H1 (cell line): ENCODE results near the gene GALNTL6. TPM values are rescaled to one million over a fixed set of nuclear protein-coding genes. Genes with fewer than 3 reads are reported as not detected.

ENCODE experiments used
- CTCF ChIA-PET: fragments of 300-600 bp; sonication (Branson Sonifier 250); formaldehyde crosslinking; loops from one replicate; lab custom pipeline; 2021; ENCODE audit not compliant: partially characterized antibody; lab: Charles Lee
- POLR2A ChIA-PET: fragments of 300-600 bp; sonication (Branson Sonifier 250); formaldehyde crosslinking; loops from one replicate; lab custom pipeline; 2021; ENCODE audit warnings: inconsistent platforms; ENCODE audit not compliant: partially characterized antibody; lab: Charles Lee
- DNase-seq, 2 experiments: peaks; one replicate each; pipeline versions ENCODE4 v3.0.0 to v3.0.0-alpha.2; 2010 to 2022; ENCODE audit warnings: low spot score in 2 of 2, low read depth in 1 of 2, mixed read lengths in 1 of 2
- FAIRE-seq: peaks from 2 replicates; lab custom pipeline; 2011; peaks lifted over from hg19 to GRCh38; lab: Jason Lieb, UNC
- H2AFZ ChIP-seq: 2 replicates; pipeline ENCODE4 v1.8.1; 2012; ENCODE audit warnings: low read length, inconsistent platforms
- H2AK5ac ChIP-seq: 2 replicates; pipeline ENCODE4 v1.6.1; 2013; ENCODE audit warnings: low read depth, low read length
- H2BK120ac ChIP-seq: replicated peaks from 2 replicates; pipeline ENCODE3; 2013; ENCODE audit warnings: low read depth, low read length, inconsistent platforms
- H2BK12ac ChIP-seq: 2 replicates; pipeline ENCODE4 v1.6.1; 2013; ENCODE audit warnings: low read depth, low read length
- H2BK15ac ChIP-seq: 2 replicates; pipeline ENCODE4 v1.6.1; 2013; ENCODE audit warnings: low read length
- H2BK20ac ChIP-seq: 2 replicates; pipeline ENCODE4 v1.6.1; 2013; ENCODE audit warnings: low read length
- H2BK5ac ChIP-seq: 2 replicates; pipeline ENCODE4 v1.6.1; 2013; ENCODE audit warnings: low read depth, low read length
- H3K14ac ChIP-seq: 2 replicates; pipeline ENCODE4 v1.6.1; 2013; ENCODE audit warnings: inconsistent platforms; ENCODE audit not compliant: insufficient read length
- H3K18ac ChIP-seq: 2 replicates; pipeline ENCODE4 v1.6.1; 2013; ENCODE audit warnings: low read length; ENCODE audit errors: extremely low read depth
- H3K23ac ChIP-seq: 2 replicates; pipeline ENCODE4 v1.6.1; 2013; ENCODE audit warnings: inconsistent platforms; ENCODE audit not compliant: insufficient read length
- H3K23me2 ChIP-seq: 2 replicates; pipeline ENCODE4 v1.6.1; 2013; ENCODE audit warnings: low read depth, low read length
- H3K27ac ChIP-seq: 2 replicates; pipeline ENCODE4 v1.6.1; 2011; ENCODE audit warnings: low read depth, low read length, inconsistent platforms
- H3K27me3 ChIP-seq, 4 experiments: replicated peaks in 1 of 4; 1 replicate in 1 of 4; 2 replicates in 3 of 4; pipeline versions ENCODE4 v1.6.1 to v1.8.1; 2011 to 2013; ENCODE audit warnings: low read length in 3 of 4, mild to moderate bottlenecking in 3 of 4, inconsistent platforms in 2 of 4, mixed read lengths in 2 of 4, moderate library complexity in 1 of 4; ENCODE audit not compliant: control insufficient read depth in 3 of 4, insufficient read depth in 3 of 4; ENCODE audit errors: extremely low read depth in 1 of 4
- H3K36me3 ChIP-seq, 4 experiments: 2 replicates each; pipeline versions ENCODE4 v1.6.1 to v1.8.1; 2011 to 2013; ENCODE audit warnings: mild to moderate bottlenecking in 4 of 4, low read length in 3 of 4, moderate library complexity in 2 of 4, control low read depth in 1 of 4, inconsistent platforms in 1 of 4; ENCODE audit not compliant: insufficient read depth in 4 of 4, control insufficient read depth in 2 of 4
- H3K4ac ChIP-seq: replicated peaks from 2 replicates; pipeline ENCODE3; 2013; ENCODE audit warnings: low read length, low read depth, mixed read lengths, inconsistent platforms; ENCODE audit not compliant: insufficient read length
- H3K4me1 ChIP-seq, 4 experiments: replicated peaks in 1 of 4; 1 replicate in 1 of 4; 2 replicates in 3 of 4; pipeline versions ENCODE4 v1.6.1 to v1.8.1; 2011 to 2013; ENCODE audit warnings: low read length in 3 of 4, inconsistent platforms in 2 of 4, mixed read lengths in 1 of 4; ENCODE audit not compliant: insufficient read depth in 4 of 4, control insufficient read depth in 3 of 4
- H3K4me2 ChIP-seq, 2 experiments: 2 replicates each; pipeline versions ENCODE4 v1.6.1 to v1.8.1; 2011 to 2013; ENCODE audit warnings: low read depth in 2 of 2, low read length in 2 of 2, control low read depth in 1 of 2, inconsistent platforms in 1 of 2, mild to moderate bottlenecking in 1 of 2; ENCODE audit not compliant: insufficient read depth in 1 of 2
- H3K4me3 ChIP-seq, 4 experiments: fragments of 200-600, 300-600 bp in 1 of 4; sonication (generic), shearing (Covaris generic), sonication (Bioruptor Twin) in 1 of 4; 2 replicates each; pipeline versions ENCODE4 v1.5.1 to v1.8.1; 2011 to 2016; ENCODE audit warnings: low read length in 4 of 4, low read depth in 3 of 4, control low read depth in 2 of 4, inconsistent platforms in 2 of 4, mild to moderate bottlenecking in 2 of 4, mixed read lengths in 1 of 4, moderate library complexity in 1 of 4; ENCODE audit not compliant: insufficient read depth in 2 of 4; ENCODE audit errors: extremely low read depth in 1 of 4
- H3K56ac ChIP-seq: replicated peaks from 2 replicates; pipeline ENCODE3; 2013; ENCODE audit warnings: low read depth, mild to moderate bottlenecking, mixed read lengths, low read length, inconsistent platforms; ENCODE audit not compliant: insufficient read length
- H3K79me1 ChIP-seq: 2 replicates; pipeline ENCODE4 v1.6.1; 2013; ENCODE audit warnings: low read depth, low read length, control low read depth
- H3K79me2 ChIP-seq, 2 experiments: 2 replicates each; pipeline versions ENCODE4 v1.6.1 to v1.8.1; 2012 to 2013; ENCODE audit warnings: low read length in 2 of 2, mild to moderate bottlenecking in 2 of 2, inconsistent platforms in 1 of 2; ENCODE audit not compliant: insufficient read depth in 2 of 2, control insufficient read depth in 1 of 2
- H3K9ac ChIP-seq, 4 experiments: replicated peaks in 1 of 4; 1 replicate in 1 of 4; 2 replicates in 3 of 4; pipeline versions ENCODE4 v1.6.1 to v1.8.1; 2011 to 2013; ENCODE audit warnings: low read depth in 3 of 4, low read length in 3 of 4, control low read depth in 2 of 4, mild to moderate bottlenecking in 2 of 4, moderate library complexity in 2 of 4, inconsistent platforms in 1 of 4; ENCODE audit errors: extremely low read depth in 1 of 4
- H3K9me3 ChIP-seq, 2 experiments: 2 replicates each; pipeline versions ENCODE4 v1.6.1 to v1.8.1; 2012 to 2013; ENCODE audit warnings: mild to moderate bottlenecking in 2 of 2, moderate library complexity in 2 of 2, control low read depth in 1 of 2, inconsistent platforms in 1 of 2, low read depth in 1 of 2, low read length in 1 of 2, mixed read lengths in 1 of 2; ENCODE audit not compliant: insufficient read depth in 2 of 2
- H4K20me1 ChIP-seq, 2 experiments: replicated peaks in 1 of 2; 2 replicates each; pipeline versions ENCODE3 to v1.8.1; 2011 to 2013; ENCODE audit warnings: inconsistent platforms in 2 of 2, low read length in 2 of 2, mild to moderate bottlenecking in 1 of 2; ENCODE audit not compliant: insufficient read depth in 2 of 2, control insufficient read depth in 1 of 2
- H4K5ac ChIP-seq: 2 replicates; pipeline ENCODE4 v1.6.1; 2013; ENCODE audit warnings: low read length, low read depth, mixed read lengths, inconsistent platforms; ENCODE audit not compliant: insufficient read length
- H4K8ac ChIP-seq: 2 replicates; pipeline ENCODE4 v1.8.0; 2013; ENCODE audit warnings: mild to moderate bottlenecking, moderate library complexity, low read length, inconsistent platforms; ENCODE audit not compliant: insufficient read depth; ENCODE audit errors: extremely low read depth
- H4K91ac ChIP-seq: replicated peaks from 2 replicates; pipeline ENCODE3; 2013; ENCODE audit warnings: low read length, mixed read lengths, inconsistent platforms; ENCODE audit not compliant: insufficient read length
- BRCA1 ChIP-seq: IDR thresholded peaks from 2 replicates; pipeline ENCODE4 v1.6.1; 2012; ENCODE audit warnings: low read depth, low read length, improper control_type of control experiment
- MAFK ChIP-seq: IDR thresholded peaks from 2 replicates; pipeline ENCODE4 v1.6.1; 2012; ENCODE audit warnings: low read depth, mild to moderate bottlenecking, improper control_type of control experiment, low read length
- NRF1 ChIP-seq: IDR thresholded peaks from 2 replicates; pipeline ENCODE4 v1.6.1; 2011; ENCODE audit warnings: mild to moderate bottlenecking, low read depth, low read length, improper control_type of control experiment
- POLR2A ChIP-seq, 2 experiments: IDR thresholded peaks; 1 replicate in 1 of 2; 2 replicates in 1 of 2; pipeline ENCODE4 v1.6.1; 2011; ENCODE audit warnings: low read depth in 2 of 2, low read length in 2 of 2, mild to moderate bottlenecking in 2 of 2; ENCODE audit errors: control extremely low read depth in 1 of 2
- SP4 ChIP-seq: IDR thresholded peaks from 2 replicates; pipeline ENCODE4 v1.6.1; 2012; ENCODE audit warnings: low read length, inconsistent platforms
- WGBS, 2 experiments: shearing (Covaris generic) in 1 of 2; methylation state at CpG; one replicate each; pipeline versions ENCODE4 v1.1.6 to v1.1.7; 2013 to 2015; ENCODE audit warnings: low lambda C conversion rate in 2 of 2, mixed read lengths in 2 of 2, inconsistent platforms in 1 of 2, low coverage in 1 of 2, missing lambda C conversion rate in 1 of 2; ENCODE audit not compliant: insufficient replicate concordance in 2 of 2, insufficient coverage in 1 of 2, insufficient read length in 1 of 2; ENCODE audit errors: extremely low coverage in 1 of 2, missing lambda C conversion rate in 1 of 2; 5-methylcytosine and 5-hydroxymethylcytosine counted together
- polyA plus RNA-seq, 7 experiments: library from polyadenylated mRNA; depleted of rRNA in 3 of 7; stranded (reverse) in 5 of 7; unstranded in 2 of 7; fragments of >200 nt in 5 of 7; fragments of 200-250 nt in 2 of 7; gene quantifications; 1 replicate in 5 of 7; 2 replicates in 1 of 7; 4 replicates in 1 of 7; pipeline versions ENCODE4 v1.2.1 to v1.2.3, GENCODE V29; 2011 to 2013; ENCODE audit warnings: missing spikeins in 2 of 7, mixed read lengths in 2 of 7
- total RNA-seq: library from RNA; stranded (reverse); fragmentation: NEBNext Ultra II Directional; extraction: Animal tissue kit (Norgen Biotek cat#: 25700); gene quantifications from 2 replicates; pipeline ENCODE4 v1.2.1, GENCODE V29; 2021

GALNTL6 gene
- total and polyA plus RNA-seq, 2 of the 8 experiments (the other 6 are each of a cell fraction or from before 2014, with no cell fraction given): 0.03 to 0.32 TPM

DNA sequence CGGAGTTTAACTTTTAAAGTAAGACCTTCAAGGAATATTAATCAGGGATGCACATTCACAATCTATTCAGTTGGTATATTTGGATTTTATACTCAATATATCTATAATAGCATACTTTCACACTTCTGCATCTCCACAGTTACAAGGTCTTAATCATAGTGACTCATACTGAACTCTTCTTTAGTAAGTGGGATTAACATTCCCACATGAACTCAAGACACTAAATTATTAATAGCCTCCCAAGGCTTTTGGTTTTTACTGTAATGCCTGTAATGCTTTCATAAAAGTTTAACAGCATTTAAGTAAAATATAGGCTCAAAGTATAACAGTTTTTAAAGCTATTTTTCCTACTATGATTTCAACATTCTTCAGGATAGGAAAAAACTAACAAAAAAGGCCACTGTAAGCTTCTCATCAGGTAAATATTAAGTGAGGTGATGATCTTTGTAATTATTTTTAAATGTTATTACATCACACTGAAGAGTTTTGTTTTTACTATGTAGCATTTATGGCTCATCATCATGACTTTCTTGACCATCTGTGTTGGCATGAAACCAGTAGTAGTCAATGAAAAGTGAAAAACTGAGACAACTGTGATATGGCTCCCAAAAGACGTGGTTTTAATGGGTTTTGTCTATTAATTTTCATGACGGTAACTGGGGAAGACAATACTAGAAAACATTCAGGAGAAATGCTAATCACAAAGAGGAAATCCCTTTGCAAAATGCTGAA, 1263.9 kb downstream of the GALNTL6 start:
- Histone ChIP-seq H3K79me2 (no peaks in the 10 kb centered on the region), H2BK12ac (no peak overlapping the region), H2BK5ac (no peak overlapping the region), H2AFZ (no peak overlapping the region), H3K4ac (no peak overlapping the region), H3K9me3 (peaks cover 0 to 7% of the 10 kb centered on the region in 2 experiments; a peak in 1 of 4 replicates), H4K20me1 (no peaks in the 10 kb centered on the region), H2BK15ac (no peak overlapping the region), H3K27ac (no peak overlapping the region), H3K14ac (no peak overlapping the region), H3K18ac (no peak overlapping the region), H3K79me1 (no peaks in the 10 kb centered on the region), H3K4me2 (no peak overlapping the region), H3K4me3 (no peak overlapping the region), H3K23ac (no peak overlapping the region), H3K9ac (no peak overlapping the region), H2BK20ac (no peak overlapping the region), H3K56ac (no peak overlapping the region), H3K27me3 (no peaks in the 10 kb centered on the region), H3K23me2 (0 out of 2 replicates have a peak, but pooled peaks cover 3% of the 10 kb centered on the region), H3K4me1 (peaks cover 6 to 20% (median 13%) of the 10 kb centered on the region in 4 experiments; a peak in 6 of 7 replicates), H4K8ac (no peak overlapping the region), H4K5ac (no peak overlapping the region), H4K91ac (no peak overlapping the region), H2BK120ac (no peak overlapping the region), H2AK5ac (no peak overlapping the region), H3K36me3 (no peaks in the 10 kb centered on the region)
- no peak for FAIRE-seq
- no peak for TF ChIP-seq NRF1
- TF ChIP-seq SP4: no peak
- no peak for TF ChIP-seq MAFK
- TF ChIP-seq BRCA1: no peak
- no peak for TF ChIP-seq POLR2A (IDR thresholded peaks at IDR 0.05; ENCODE audit: control extremely low read depth in 1 of 2, low read depth in 2 of 2, low read length in 2 of 2)
- 91% methylated on average over 3 of the region's 3 CpGs; no CpG with 5 or more reads in 1 of the 2 experiments for WGBS, 2 experiments
- no peak for DNase-seq
- CTCF ChIA-PET: no interaction called here
- POLR2A ChIA-PET: no interaction called here
